SIG-M5 (cell line): ENCODE data around the gene CD302.
"Not testable (repeated sequence)": the region's sequence is repeated elsewhere in the genome, so short reads cannot be mapped to it uniquely, and the experiment has no call there.

ENCODE experiments used
- DNase-seq: peaks from one replicate; lab custom pipeline; 2025; lab: John Stamatoyannopoulos, UW

The CD302 gene

GRCh38 chr2:159793326-159793725, 4.7 kb downstream of the CD302 start:
- no peak for DNase-seq

DNA sequence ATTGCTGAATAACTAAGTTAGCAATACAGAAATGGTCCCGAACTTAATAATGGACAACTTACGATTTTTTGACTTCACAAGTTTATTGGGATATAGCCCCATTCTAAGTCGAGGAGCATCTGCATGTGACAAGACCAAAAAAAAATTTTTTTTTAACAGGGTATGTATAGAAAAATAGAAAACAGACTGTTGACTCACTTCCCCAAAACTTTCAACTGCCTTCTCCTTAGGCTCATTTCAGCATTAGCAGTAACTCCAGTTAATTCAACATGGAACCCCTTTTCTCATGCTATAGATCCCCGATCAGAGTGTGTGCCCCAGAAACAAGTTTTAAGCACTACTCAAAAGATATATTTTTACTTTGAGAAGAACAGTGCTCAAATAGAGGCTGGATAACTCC, 5.4 kb downstream of the CD302 start:
- DNase-seq: no peak

DNA sequence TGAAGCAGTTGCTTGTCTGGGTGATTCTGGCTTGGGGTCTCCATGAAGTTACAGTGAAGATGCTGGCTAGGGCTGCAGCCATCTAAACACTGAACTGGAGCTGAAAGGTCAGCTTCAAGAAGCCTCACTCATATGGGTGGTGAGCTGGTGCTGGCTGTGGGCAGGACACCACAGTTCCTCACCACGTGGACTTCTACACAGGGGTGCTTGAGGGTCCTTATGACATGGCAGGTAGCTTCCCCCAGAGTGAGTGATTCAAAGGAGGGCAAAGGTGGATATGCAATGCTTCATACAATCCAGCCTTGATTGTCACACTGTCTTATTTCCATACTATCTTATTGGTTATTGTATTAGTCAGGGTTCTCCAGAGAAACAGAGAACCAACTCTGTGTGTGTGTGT, 6.0 kb downstream of the CD302 start:
- DNase-seq: no peak

DNA sequence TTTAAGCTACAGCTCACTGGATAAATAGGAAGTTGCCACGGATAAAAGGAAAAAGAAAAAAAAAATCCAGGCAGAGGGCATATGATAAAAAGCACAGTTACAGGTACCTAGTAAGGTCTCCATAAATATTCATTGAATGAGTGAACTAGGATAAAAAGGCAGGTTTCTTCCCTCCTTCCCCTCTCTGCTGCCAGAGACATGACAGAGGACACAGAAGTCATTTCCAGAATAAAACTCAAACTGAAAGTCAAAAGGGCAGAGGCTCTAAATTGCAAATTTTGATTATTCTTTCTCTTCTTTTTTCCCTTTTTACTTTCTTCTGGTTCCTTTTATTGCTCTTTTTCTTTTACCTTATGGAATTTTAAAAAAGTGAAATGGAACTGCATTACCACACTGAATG, 7.7 kb downstream of the CD302 start:
- no peak for DNase-seq

DNA sequence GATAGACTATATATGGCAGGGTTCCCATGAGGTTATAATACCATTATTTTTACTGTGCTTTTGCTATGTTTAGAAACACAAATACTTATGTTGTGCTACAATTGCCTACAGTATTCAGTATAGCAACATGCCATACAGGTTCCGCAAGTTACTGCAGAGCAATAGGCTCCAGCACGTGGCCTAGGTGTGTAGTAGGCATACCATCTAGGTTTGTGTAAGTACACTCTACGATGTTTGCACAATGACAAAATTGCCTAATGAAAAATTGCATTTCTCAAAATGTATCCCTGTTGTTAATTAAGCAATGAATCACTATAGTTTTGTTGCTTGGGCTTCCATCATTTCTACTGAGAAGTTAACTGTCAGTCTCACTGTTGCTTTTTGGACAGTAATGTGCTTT, 9.8 kb downstream of the CD302 start:
- DNase-seq: no peak

DNA sequence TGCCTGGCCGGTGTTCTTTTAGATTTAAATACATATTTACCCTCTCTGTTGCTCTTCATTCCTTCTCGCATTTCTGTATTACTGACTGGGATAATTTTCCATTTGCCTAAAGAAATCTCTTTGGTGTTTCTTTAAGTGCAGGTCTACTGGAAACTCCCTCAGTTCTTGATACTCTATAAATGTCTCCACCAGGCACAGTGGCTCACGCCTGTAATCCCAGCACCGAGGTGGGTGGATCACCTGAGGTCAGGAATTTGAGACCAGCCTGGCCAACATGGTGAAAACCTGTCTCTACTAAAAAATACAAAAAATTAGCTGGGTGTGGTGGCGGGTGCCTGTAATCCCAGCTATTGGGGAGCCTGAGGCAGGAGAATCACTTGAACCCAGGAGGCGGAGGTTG, 10.4 kb downstream of the CD302 start:
- DNase-seq: not testable (repeated sequence)

DNA sequence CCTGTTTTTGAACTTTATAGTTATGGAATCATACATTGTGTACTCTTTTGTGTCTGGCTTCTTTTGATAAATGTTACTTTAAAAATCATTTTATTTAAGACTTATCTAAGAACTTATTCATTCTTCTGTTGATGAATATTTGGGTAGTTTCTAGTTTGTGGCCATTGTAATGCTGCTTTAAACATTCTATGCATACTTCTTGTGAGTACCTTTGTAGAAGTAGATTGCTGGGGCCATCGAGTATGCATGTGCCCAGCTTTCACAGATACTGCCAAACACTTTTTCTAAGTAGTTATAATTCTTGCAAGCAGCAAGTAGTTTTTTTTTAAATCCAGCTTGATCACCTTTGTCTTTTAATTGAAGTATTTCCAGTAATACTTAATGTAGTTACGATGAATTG, 11.1 kb downstream of the CD302 start:
- DNase-seq: no peak

- no peak for DNase-seq
These were observed 12.8 kb downstream of the CD302 start for GRCh38 chr2:159785195-159785594.

- DNase-seq: not testable (repeated sequence)
These were observed 13.3 kb downstream of the CD302 start for GRCh38 chr2:159784744-159785143.

GRCh38 chr2:159783556-159783955, 14.5 kb downstream of the CD302 start:
- no peak for DNase-seq

DNA sequence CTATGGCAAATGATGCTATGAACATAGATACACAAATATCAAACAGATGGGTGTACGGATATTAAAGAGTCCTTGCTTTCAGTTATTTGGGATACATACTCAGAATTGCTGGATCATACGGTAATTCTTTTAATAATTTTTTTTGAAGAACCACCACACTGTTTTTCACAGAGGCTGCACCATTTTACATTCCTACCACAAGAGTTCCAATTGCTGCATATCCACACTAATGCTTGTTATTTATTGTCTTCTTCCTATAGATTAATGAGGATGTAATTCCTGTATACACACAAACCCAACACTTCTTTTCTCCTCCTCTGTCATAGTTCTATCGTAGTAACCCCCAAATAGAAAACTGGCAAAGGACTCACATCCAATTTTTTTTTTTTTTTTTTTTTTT, 21.7 kb downstream of the CD302 start:
- no peak for DNase-seq

GRCh38 chr2:159775021-159775420, 23.0 kb downstream of the CD302 start:
- DNase-seq: no peak

GRCh38 chr2:159774370-159774990, 23.5 kb downstream of the CD302 start:
- DNase-seq: no peak

DNA sequence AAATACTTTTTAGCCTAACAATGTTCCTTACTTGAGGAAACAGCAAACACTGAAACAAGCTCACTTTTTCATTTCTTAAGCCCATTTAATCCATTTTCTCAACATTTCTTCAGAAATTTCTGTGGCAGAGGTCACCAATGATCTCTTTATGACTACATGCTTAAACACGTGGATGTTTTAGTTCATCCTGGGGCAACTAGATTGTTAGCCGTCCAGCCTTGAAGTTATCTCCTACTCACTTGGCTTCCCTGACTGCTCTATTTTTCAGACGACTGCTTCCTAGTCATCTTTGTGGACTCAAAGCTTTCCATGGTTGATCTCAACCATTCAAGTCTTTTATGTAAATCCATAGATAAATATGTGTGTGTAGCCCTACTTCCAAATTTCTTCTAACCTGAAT, 24.1 kb downstream of the CD302 start:
- DNase-seq: no peak

- DNase-seq: no peak
These were observed 24.6 kb downstream of the CD302 start for GRCh38 chr2:159773426-159773825.

DNA sequence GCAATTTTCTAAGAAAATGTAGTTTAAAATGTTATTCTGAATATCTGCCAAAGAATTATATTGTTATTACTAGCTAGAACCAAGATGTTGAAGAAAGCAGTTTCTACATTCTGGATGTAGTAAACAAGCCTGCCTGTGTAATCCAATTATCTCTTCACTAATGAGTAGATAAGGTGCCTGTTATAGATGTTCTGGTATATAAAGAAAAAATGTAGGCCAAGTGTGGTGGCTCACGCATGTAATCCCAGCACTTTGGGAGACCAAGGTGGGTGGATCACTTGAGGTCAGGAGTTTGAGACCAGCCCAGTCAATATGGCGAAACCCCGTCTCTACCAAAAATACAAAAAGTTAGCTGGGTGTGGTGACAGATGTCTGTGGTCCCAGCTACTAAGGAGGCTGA, 28.9 kb downstream of the CD302 start:
- DNase-seq: no peak

GRCh38 chr2:159762075-159762474, 35.9 kb downstream of the CD302 start:
- DNase-seq: no peak

DNA sequence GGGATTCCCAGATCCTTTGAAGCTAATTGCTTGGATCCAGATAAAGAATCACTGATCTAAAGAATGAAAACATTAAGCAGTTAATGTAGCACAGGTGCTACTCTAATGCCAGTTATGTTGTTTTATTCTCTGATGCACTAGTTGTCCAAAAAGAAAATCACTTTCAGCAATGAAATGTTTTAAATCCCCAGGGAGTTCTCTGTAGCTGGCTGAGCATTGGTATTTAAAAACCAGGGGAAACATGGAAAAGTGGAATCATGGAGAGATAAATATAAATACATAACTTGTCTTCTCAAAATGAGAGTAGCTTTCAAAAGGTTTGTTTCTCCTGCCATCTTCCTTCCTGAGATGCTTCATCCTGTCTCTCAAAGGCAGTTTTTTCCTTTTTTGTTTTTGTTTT, 37.7 kb downstream of the CD302 start:
- DNase-seq: no peak

- no peak for DNase-seq
These were observed 38.4 kb downstream of the CD302 start for GRCh38 chr2:159759577-159759976.

DNA sequence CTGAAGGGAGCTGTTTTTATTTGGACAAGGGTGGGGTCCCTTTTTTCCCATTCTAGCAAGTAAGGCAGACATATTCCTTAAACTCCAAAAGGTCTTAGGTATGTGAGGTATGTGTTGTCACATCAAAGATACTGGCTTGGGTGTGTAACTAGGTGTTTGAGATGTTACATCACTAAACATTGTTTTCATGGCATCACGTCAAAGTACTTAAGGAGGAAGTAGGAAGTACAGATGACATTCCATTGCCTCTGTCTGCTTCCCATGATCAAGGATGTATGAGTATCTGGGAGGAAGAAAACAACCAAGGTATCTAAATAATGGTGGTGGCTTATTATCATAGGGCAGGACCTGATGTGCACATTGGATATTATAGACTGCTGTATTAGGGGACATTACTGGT, 39.3 kb downstream of the CD302 start:
- DNase-seq: no peak

- no peak for DNase-seq
These were observed 39.8 kb downstream of the CD302 start for GRCh38 chr2:159758239-159758638.

DNA sequence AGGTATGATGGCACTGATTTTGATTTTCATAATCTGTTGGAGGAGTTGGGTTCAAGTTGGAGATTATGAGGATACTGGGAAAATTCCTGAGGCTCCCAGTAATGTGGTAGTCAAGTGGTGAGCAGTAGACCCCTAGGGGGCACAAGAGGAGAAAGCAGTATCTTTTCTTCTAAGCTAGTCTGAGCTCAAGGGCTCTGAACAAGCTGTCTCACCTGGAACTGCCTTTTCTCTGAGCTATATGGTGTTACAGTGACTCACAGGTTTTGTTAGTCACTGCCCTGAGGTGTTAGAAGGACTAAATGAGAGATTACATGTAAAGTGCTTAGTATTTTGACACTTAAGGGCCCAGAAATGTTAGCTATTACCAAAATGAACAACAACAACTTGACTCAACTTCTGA, 42.2 kb downstream of the CD302 start:
- no peak for DNase-seq

GRCh38 chr2:159755014-159755413, 43.0 kb downstream of the CD302 start:
- DNase-seq: no peak

DNA sequence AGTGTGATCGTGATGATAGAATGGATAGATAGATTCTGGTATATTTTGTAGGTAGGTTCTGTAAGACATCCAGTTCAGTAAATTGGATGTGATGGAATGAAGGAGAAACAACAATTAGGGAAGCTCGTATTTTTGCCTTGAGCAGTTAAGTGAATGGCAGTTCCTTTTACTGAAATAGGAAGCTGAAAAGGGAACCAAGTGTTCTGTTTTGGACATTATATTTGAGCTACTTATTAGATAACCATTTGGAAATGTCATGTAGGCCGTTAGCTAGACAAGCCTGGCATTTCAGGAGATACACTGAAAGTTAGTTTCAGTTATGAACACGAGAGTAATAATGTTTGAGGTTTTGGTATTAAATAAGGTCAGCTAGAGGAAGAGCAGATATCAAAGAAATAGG, 44.2 kb downstream of the CD302 start:
- DNase-seq: peak; percentile 33

DNA sequence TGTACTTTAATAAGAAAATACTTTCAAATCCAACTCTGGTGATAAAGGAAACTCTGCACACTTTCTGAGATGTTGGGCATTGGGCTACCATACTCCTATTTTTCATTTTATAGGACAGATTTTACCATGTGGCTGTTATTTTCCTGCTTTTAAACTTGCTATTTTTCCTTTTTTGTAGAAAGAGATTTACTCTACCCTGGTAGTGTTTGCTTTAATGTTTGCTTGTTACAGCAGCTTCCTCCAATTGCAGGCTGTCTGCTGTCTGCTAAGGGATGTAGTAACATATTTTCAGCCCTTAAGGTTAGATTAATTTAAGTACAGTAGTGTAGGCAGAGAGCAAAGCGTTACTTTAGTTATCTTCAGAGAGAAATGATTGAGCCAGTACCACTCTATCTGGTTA, 47.1 kb downstream of the CD302 start:
- DNase-seq: no peak
